Caco-2 (cell line): ENCODE results near the gene UNG. TPM values are rescaled to one million over a fixed set of nuclear protein-coding genes. Genes with fewer than 3 reads are reported as not detected.

ENCODE experiments used
- BruUV-seq: library from RNA; stranded (reverse); fragments of 400-500 nt; replicated peaks from 2 replicates; lab custom pipeline; 2021; lab: Mats Ljungman, UMichigan
- CTCF ChIA-PET: fragments of 300-600 bp; sonication (Branson Sonifier 250); formaldehyde crosslinking; loops from one replicate; lab custom pipeline; 2022; ENCODE audit warnings: antibody characterized with exemption; lab: Charles Lee
- POLR2A ChIA-PET: fragments of 300-600 bp; sonication (Branson Sonifier 250); formaldehyde crosslinking; loops from one replicate; lab custom pipeline; 2022; ENCODE audit warnings: antibody characterized with exemption; lab: Charles Lee
- DNase-seq, 2 experiments: peaks; one replicate each; pipeline versions ENCODE4 v3.0.0 to v3.0.0-alpha.2; 2020 to 2022
- H3K27me3 ChIP-seq: replicated peaks from 2 replicates; pipeline ENCODE4 v1.6.0; 2011; ENCODE audit warnings: low read length; ENCODE audit not compliant: control insufficient read depth, insufficient read depth
- H3K36me3 ChIP-seq: 2 replicates; pipeline ENCODE4 v1.5.1; 2011; ENCODE audit warnings: low read length; ENCODE audit not compliant: control insufficient read depth, insufficient read depth
- H3K4me1 ChIP-seq: fragments of 250-450 bp; sonication (Bioruptor Pico); 2 replicates; pipeline ENCODE4 v1.5.1; 2020; ENCODE audit warnings: mild to moderate bottlenecking
- H3K4me3 ChIP-seq: 2 replicates; pipeline ENCODE4 v1.5.1; 2011; ENCODE audit warnings: low read depth, mild to moderate bottlenecking, control low read depth, low read length
- H3K9me3 ChIP-seq: fragments of 250-450 bp; sonication (Bioruptor Pico); 2 replicates; pipeline ENCODE4 v1.5.1; 2020; ENCODE audit warnings: mild to moderate bottlenecking, moderate library complexity
- H3K27ac Mint-ChIP-seq: one replicate; pipeline ENCODE4 v1.8.0; 2022; ENCODE audit warnings: mixed read lengths; ENCODE audit not compliant: unreplicated experiment
- H3K27me3 Mint-ChIP-seq: one replicate; pipeline ENCODE4 v1.8.0; 2022; ENCODE audit warnings: mixed read lengths; ENCODE audit not compliant: insufficient read depth, unreplicated experiment
- H3K36me3 Mint-ChIP-seq: one replicate; pipeline ENCODE4 v1.8.0; 2022; ENCODE audit warnings: mild to moderate bottlenecking, mixed read lengths; ENCODE audit not compliant: insufficient read depth, unreplicated experiment
- H3K4me1 Mint-ChIP-seq: one replicate; pipeline ENCODE4 v1.8.0; 2022; ENCODE audit warnings: low read depth, mixed read lengths; ENCODE audit not compliant: unreplicated experiment
- H3K4me3 Mint-ChIP-seq: one replicate; pipeline ENCODE4 v1.8.0; 2022; ENCODE audit warnings: mild to moderate bottlenecking, moderate library complexity, mixed read lengths; ENCODE audit not compliant: unreplicated experiment
- H3K9me3 Mint-ChIP-seq: one replicate; pipeline ENCODE4 v1.8.0; 2022; ENCODE audit warnings: mixed read lengths; ENCODE audit not compliant: unreplicated experiment
- intact Hi-C: fragments of 100-400 bp; cut with micrococcal nuclease; formaldehyde crosslinking; loops from one replicate; pipeline ENCODE4 v1.10.0; 2022; ENCODE audit not compliant: unreplicated experiment
- total RNA-seq: library from RNA; stranded (reverse); gene quantifications from 2 replicates; pipeline ENCODE4 v1.2.3, GENCODE V29; 2022
- TF ChIP-seq, protein P1 (sequence below), 2 experiments: fragments of 200-600 bp in 1 of 2; IDR thresholded peaks; 1 replicate in 1 of 2; 2 replicates in 1 of 2; pipeline versions ENCODE4 v1.5.1 to v1.8.0; 2011 to 2022; ENCODE audit warnings: antibody characterized with exemption in 1 of 2, control low read depth in 1 of 2, inconsistent platforms in 1 of 2, low read depth in 1 of 2, low read length in 1 of 2, mild to moderate bottlenecking in 1 of 2, moderate library complexity in 1 of 2; ENCODE audit not compliant: insufficient read depth in 1 of 2, severe bottlenecking in 1 of 2, unreplicated experiment in 1 of 2

Gene UNG
- total RNA-seq, 1 experiment from 2014 or later, result 78.3 TPM

DNA sequence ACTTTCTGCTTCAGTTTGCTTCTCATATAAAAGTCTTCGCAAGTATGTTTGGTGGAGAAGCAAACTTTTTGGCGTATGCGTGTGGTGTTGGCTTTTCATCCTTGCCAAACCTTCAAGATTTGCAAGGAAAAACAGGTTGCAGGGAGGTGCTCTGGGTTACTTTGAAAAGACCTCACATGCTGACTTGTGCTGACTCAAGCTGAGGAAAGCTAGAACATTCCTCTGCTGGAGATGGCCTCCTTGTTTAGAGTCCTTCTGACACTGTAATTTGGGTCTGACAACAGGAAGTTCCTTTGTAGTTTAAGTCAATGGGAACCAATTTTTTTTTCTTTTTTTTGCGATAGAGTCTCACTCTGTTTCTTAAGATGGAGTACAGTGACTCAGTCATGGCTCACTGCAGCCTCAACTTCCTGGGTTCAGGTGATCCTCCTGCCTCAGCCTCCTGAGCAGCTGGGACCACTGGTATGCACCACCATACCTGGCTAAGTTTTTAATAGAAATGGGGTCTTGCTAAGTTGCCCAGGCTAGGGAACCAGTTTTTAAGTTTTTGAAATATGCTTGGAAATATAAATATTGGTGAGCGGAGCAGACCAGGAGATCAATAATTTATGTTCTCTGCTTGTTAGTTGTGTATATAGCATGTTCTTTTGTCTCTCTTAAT, 16.4 kb downstream of the UNG start:
- Mint-ChIP-seq H3K9me3 (no peaks in the 10 kb centered on the region), H3K27ac (no peak overlapping the region), H3K4me1 (peaks cover 6% of the 10 kb centered on the region), H3K36me3 (peaks cover 25% of the 10 kb centered on the region), H3K4me3 (no peak overlapping the region), H3K27me3 (no peaks in the 10 kb centered on the region)
- Histone ChIP-seq H3K4me1 (peaks cover 9% of the 10 kb centered on the region; the same call in 1 of the 2 replicates), H3K4me3 (no peak overlapping the region), H3K27me3 (no peaks in the 10 kb centered on the region), H3K9me3 (no peaks in the 10 kb centered on the region), H3K36me3 (no peaks in the 10 kb centered on the region)
- intact Hi-C loops, result loop anchor here (10.0 kb wide), 3 partner anchors 81 to 271 kb away; no protein-coding TSS in a partner anchor
- ChIA-PET POLR2A (no interaction called here), CTCF (interaction anchor here (1.0 to 1.2 kb wide), 2 partner anchors 24 to 141 kb away, joined by 3 read pairs; no protein-coding TSS in a partner anchor)
- BruUV-seq, result no TSS peak
- TF ChIP-seq, protein P1, sequence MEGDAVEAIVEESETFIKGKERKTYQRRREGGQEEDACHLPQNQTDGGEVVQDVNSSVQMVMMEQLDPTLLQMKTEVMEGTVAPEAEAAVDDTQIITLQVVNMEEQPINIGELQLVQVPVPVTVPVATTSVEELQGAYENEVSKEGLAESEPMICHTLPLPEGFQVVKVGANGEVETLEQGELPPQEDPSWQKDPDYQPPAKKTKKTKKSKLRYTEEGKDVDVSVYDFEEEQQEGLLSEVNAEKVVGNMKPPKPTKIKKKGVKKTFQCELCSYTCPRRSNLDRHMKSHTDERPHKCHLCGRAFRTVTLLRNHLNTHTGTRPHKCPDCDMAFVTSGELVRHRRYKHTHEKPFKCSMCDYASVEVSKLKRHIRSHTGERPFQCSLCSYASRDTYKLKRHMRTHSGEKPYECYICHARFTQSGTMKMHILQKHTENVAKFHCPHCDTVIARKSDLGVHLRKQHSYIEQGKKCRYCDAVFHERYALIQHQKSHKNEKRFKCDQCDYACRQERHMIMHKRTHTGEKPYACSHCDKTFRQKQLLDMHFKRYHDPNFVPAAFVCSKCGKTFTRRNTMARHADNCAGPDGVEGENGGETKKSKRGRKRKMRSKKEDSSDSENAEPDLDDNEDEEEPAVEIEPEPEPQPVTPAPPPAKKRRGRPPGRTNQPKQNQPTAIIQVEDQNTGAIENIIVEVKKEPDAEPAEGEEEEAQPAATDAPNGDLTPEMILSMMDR (IDR thresholded peaks at IDR 0.05; ENCODE audit: insufficient read depth in 1 of 2, low read depth in 1 of 2, low read length in 1 of 2, severe bottlenecking in 1 of 2, unreplicated experiment in 1 of 2), result no peak
- no peak for DNase-seq

DNA sequence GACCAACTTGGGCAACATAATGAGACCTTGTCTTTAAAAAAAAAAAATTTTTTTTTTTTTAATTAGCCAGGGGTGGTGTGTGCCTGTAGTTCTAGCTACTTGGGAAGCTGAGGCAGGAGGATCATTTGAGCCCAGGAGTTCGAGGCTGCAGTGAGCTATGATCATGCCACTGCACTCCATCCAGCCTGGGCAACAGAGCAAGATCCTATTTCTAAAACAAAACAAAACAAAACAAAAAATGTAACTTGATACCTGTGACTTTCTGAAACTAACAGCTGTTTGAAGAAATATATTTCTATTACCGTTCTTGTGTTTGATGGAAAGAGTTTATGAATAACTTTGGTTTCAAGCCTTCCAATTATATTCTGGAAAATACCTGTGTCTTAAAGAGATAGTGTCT, 17.2 kb downstream of the UNG start:
- no peaks in the 10 kb centered on the region for H3K9me3 Mint-ChIP-seq
- H3K4me3 Mint-ChIP-seq, result no peak overlapping the region
- H3K4me1 Mint-ChIP-seq, result peaks cover 6% of the 10 kb centered on the region
- H3K9me3 ChIP-seq, result no peaks in the 10 kb centered on the region
- H3K27me3 Mint-ChIP-seq, result no peaks in the 10 kb centered on the region
- H3K36me3 ChIP-seq, result no peaks in the 10 kb centered on the region
- POLR2A ChIA-PET, result no interaction called here
- no peak overlapping the region for H3K27ac Mint-ChIP-seq
- H3K4me1 ChIP-seq, result peaks cover 9% of the 10 kb centered on the region; the same call in 1 of the 2 replicates
- no peak for DNase-seq
- TF ChIP-seq, protein P1 (IDR thresholded peaks at IDR 0.05; ENCODE audit: insufficient read depth in 1 of 2, low read depth in 1 of 2, low read length in 1 of 2, severe bottlenecking in 1 of 2, unreplicated experiment in 1 of 2), result no peak
- CTCF ChIA-PET, result interaction anchor here (1.0 kb wide), 1 partner anchor 140 kb away, joined by 3 read pairs; no protein-coding TSS in a partner anchor
- H3K4me3 ChIP-seq, result no peak overlapping the region
- no peaks in the 10 kb centered on the region for H3K27me3 ChIP-seq
- BruUV-seq, result no TSS peak
- intact Hi-C loops, result loop anchor here (10.0 kb wide), 3 partner anchors 80 to 270 kb away; no protein-coding TSS in a partner anchor
- peaks cover 17% of the 10 kb centered on the region for H3K36me3 Mint-ChIP-seq

DNA sequence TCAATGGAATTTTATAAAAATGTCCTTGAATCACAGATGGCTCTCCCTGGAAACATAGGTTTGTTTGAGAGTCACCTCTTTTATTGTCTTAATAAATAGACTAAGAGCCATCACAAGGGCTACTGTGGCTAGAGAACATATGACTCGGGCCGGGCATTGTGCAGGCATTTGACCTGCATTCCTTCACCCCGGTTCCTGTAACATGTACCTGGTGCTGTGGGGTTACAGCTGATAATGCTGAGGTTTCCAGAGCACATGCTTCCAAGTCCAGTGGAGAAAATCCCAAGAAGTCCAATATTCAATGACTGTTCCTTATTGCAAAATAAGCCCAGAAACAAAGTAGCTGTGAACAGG, 18.0 kb downstream of the UNG start:
- DNase-seq, result no peak
- CTCF ChIA-PET, result interaction anchor here (0.5 kb wide), 1 partner anchor 371 kb away, joined by 4 read pairs; no protein-coding TSS in a partner anchor

More for the DNA sequence above, 18.0 kb downstream of the UNG start:
- Histone ChIP-seq H3K4me3 (no peak overlapping the region), H3K27me3 (no peaks in the 10 kb centered on the region), H3K9me3 (no peaks in the 10 kb centered on the region), H3K4me1 (peaks cover 9% of the 10 kb centered on the region; the same call in 1 of the 2 replicates), H3K36me3 (no peaks in the 10 kb centered on the region)
- intact Hi-C loops, result loop anchor here (10.0 kb wide), 3 partner anchors 79 to 269 kb away; no protein-coding TSS in a partner anchor
- POLR2A ChIA-PET, result interaction anchor here (0.6 to 1.0 kb wide), 2 partner anchors 8 to 39 kb away, joined by 3 to 13 read pairs; no protein-coding TSS in a partner anchor
- H3K36me3 Mint-ChIP-seq, result peaks cover 13% of the 10 kb centered on the region
- H3K27ac Mint-ChIP-seq, result no peak overlapping the region
- H3K27me3 Mint-ChIP-seq, result no peaks in the 10 kb centered on the region
- no TSS peak for BruUV-seq
- H3K4me3 Mint-ChIP-seq, result no peak overlapping the region
- H3K9me3 Mint-ChIP-seq, result no peaks in the 10 kb centered on the region
- H3K4me1 Mint-ChIP-seq, result peaks cover 6% of the 10 kb centered on the region
- TF ChIP-seq, protein P1 (IDR thresholded peaks at IDR 0.05; ENCODE audit: insufficient read depth in 1 of 2, low read depth in 1 of 2, low read length in 1 of 2, severe bottlenecking in 1 of 2, unreplicated experiment in 1 of 2), result no peak
